ENCODE results near the gene SLC49A3. TPM values are rescaled to one million over a fixed set of nuclear protein-coding genes. Genes with fewer than 3 reads are reported as not detected.

The SLC49A3 gene
- total and polyA plus RNA-seq, 2 of the 4 experiments (the other 2 are of a cell fraction) = under 0.01 to 0.32 TPM

- TF ChIP-seq CHD1 (IDR thresholded peaks at IDR 0.05; ENCODE audit: low read depth, low read length) = no peak
Observed at GRCh38 chr4:721261-722168, 32.6 kb upstream of the SLC49A3 start (continued).

DNA sequence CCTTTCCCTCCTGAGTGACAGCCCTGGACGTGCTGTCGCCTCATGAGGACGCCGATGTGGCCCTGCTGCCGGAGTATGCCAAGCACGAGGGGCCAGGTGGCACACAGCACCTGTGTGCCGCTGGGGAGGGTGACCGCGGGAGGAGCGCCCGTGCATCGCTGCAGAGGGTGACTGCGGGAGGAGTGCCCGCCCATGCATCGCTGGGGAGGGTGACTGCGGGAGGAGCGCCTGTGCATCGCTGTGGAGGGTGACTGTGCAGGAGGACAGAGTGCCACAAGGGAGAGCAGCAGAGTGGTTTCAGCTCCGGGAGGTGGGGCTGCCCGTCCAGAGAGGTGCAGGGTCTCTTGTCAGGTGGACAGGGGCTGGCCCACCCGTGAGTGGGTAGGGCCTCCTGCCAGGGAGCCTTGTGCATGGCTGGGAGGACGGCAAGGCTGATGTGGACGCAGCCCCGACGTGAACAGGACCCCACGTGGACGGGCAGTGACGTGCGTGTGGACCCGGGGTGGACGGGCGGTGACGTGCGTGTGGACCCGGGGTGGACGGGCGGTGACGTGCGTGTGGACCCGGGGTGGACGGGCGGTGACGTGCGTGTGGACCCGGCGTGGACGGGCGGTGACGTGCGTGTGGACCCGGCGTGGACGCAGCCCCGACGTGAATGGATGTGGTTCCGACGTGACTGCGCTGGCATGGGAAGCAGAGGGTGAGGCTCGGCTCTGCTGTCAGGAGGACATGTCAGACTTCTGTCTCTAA, 31.3 kb upstream of the SLC49A3 start:
- Histone ChIP-seq H2AK5ac (ENCODE audit: low read depth, low read length) (no peak overlapping the region; the same call in 1 of the 2 replicates), H2AFZ (replicated peaks; ENCODE audit: low read length, poor library complexity) (no peak overlapping the region), H3K9ac (ENCODE audit: low read depth, low read length) (no peak overlapping the region), H3K9me1 (ENCODE audit: insufficient read depth, low read length) (peaks cover 4% of the 10 kb centered on the region; the same call in 1 of the 2 replicates), H3K14ac (replicated peaks; ENCODE audit: low read depth, low read length) (no peak overlapping the region), H3K36me3 (ENCODE audit: control insufficient read depth, insufficient read depth, low read length) (peaks cover 22% of the 10 kb centered on the region), H2BK5ac (ENCODE audit: low read depth, low read length, poor library complexity, severe bottlenecking) (no peak overlapping the region), H3K27ac (ENCODE audit: insufficient read depth, low read length) (no peak overlapping the region), H3K4me3 (ENCODE audit: insufficient read depth, low read depth, low read length) (no peak overlapping the region), H2BK120ac (ENCODE audit: low read depth, low read length) (no peak overlapping the region), H3K18ac (ENCODE audit: low read depth, low read length) (no peak overlapping the region), H3K23ac (ENCODE audit: low read depth, low read length) (no peak overlapping the region), H2BK20ac (ENCODE audit: low read depth, low read length) (no peak overlapping the region), H4K20me1 (ENCODE audit: insufficient read depth, low read length) (peaks cover 71% of the 10 kb centered on the region), H4K8ac (ENCODE audit: low read depth in 2 of 2, low read length in 2 of 2) (no peak overlapping the region), H3K4me2 (ENCODE audit: low read depth, low read length) (no peak overlapping the region), H3K4me1 (ENCODE audit: control insufficient read depth, insufficient read depth, low read length) (peaks cover 3% of the 10 kb centered on the region), H3K4ac (ENCODE audit: low read depth, low read length) (no peak overlapping the region), H4K5ac (ENCODE audit: low read depth, low read length) (no peak overlapping the region), H4K91ac (ENCODE audit: insufficient read depth, low read depth, low read length) (no peak overlapping the region), H2AK9ac (replicated peaks; ENCODE audit: low read depth, low read length, poor library complexity) (no peak overlapping the region), H3K56ac (ENCODE audit: extremely low read depth, insufficient read depth, low read length) (no peak overlapping the region), H3K79me1 (ENCODE audit: low read depth in 1 of 2, low read length in 2 of 2) (peaks cover 7 to 47% of the 10 kb centered on the region in 2 experiments), H3K9me3 (ENCODE audit: control insufficient read depth, insufficient read depth, low read length) (no peaks in the 10 kb centered on the region), H3K27me3 (ENCODE audit: control insufficient read depth, insufficient read depth, low read length) (no peaks in the 10 kb centered on the region), H2BK15ac (ENCODE audit: low read depth, low read length) (no peak overlapping the region)
- WGBS, 2 experiments (ENCODE audit: extremely low coverage in 2 of 2, insufficient read length in 1 of 2) = 95% methylated on average over 25 of the region's 59 CpGs; no CpG with 5 or more reads in 1 of the 2 experiments
- dilution Hi-C loops (cut with HindIII; ENCODE audit: low sequenced_read_pairs, unreplicated experiment) (no loop called here), in situ Hi-C loops (cut with MboI; ENCODE audit: low sequenced_read_pairs) (no loop called here), intact Hi-C loops (cut with micrococcal nuclease) (no loop called here)
- DNase-seq = no peak
- POLR2A ChIA-PET (ENCODE audit: unreplicated experiment) = no interaction called here
- CTCF ChIA-PET = no interaction called here
- no peak for ATAC-seq (ENCODE audit: low read depth)
- TF ChIP-seq BHLHE40 (IDR thresholded peaks at IDR 0.05; ENCODE audit: low read depth, low read length) = no peak
- TF ChIP-seq CEBPB (IDR thresholded peaks at IDR 0.05; ENCODE audit: low read depth, low read length) = no peak
- TF ChIP-seq RFX5 (IDR thresholded peaks at IDR 0.05; ENCODE audit: low read depth, low read length) = no peak
- TF ChIP-seq MXI1 (IDR thresholded peaks at IDR 0.05; ENCODE audit: borderline replicate concordance, low read depth, low read length) = no peak
- no peak for TF ChIP-seq FOS (IDR thresholded peaks at IDR 0.05; ENCODE audit: low read depth, low read length)
- no peak for TF ChIP-seq RAD21 (IDR thresholded peaks at IDR 0.05; ENCODE audit: low read length)
- BruUV-seq (replicated peaks) = no TSS peak
